Measurements from ENCODE around the gene MSMP. TPM values are rescaled to one million over a fixed set of nuclear protein-coding genes. Genes with fewer than 3 reads are reported as not detected.

Gene MSMP
- total RNA-seq, 3 donors from 2014 or later = not detected

- intact Hi-C loops (cut with DNase I; ENCODE audit: low total_unique reads) = loop anchor here (5.0 kb wide), 1 partner anchor 601 kb away; no protein-coding TSS in a partner anchor
- Histone ChIP-seq H3K36me3 (no peaks in the 10 kb centered on the region), H3K4me3 (no peak overlapping the region)
These were observed 29.3 kb upstream of the MSMP start for GRCh38 chr9:35783418-35783817.

DNA sequence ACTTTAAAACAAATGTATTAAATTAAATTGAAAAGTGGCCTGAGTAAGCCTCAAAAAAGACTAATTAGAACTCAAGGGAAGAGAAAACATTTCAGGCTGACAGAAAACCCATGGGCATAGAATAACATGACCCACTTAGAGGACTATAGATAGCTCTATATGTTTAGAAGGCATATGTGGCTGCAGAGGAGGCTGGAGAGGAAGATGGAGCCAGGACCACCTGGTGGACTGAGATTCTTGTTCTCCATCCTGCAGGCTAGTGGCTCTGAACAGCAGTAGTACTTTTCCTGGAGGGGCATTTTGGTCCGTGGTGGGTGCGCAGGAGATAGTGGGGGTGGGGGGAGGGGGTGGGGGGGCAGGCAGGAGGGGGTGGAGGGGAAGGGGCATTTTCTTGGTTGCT lies 27.0 kb upstream of the MSMP start:
- H3K27ac ChIP-seq = no peak overlapping the region
- no peak for DNase-seq (ENCODE audit: low spot score in 2 of 2)
- H3K4me3 ChIP-seq = no peak overlapping the region
- no peak for TF ChIP-seq POLR2AphosphoS5 (IDR thresholded peaks at IDR 0.05)
- TF ChIP-seq POLR2A (IDR thresholded peaks at IDR 0.05) = no peak
- TF ChIP-seq CTCF (IDR thresholded peaks at IDR 0.05) = no peak
- no peaks in the 10 kb centered on the region for H3K27me3 ChIP-seq
- H3K36me3 ChIP-seq = no peaks in the 10 kb centered on the region
- intact Hi-C loops (cut with DNase I; ENCODE audit: low total_unique reads) = loop anchor here (5.0 kb wide), 1 partner anchor 599 kb away; no protein-coding TSS in a partner anchor
- H3K9me3 ChIP-seq = no peaks in the 10 kb centered on the region
- H3K4me1 ChIP-seq = no peaks in the 10 kb centered on the region

More at GRCh38 chr9:35783418-35783817, 29.3 kb upstream of the MSMP start:
- Histone ChIP-seq H3K27me3 (no peaks in the 10 kb centered on the region), H3K27ac (no peak overlapping the region), H3K9me3 (no peaks in the 10 kb centered on the region), H3K4me1 (no peaks in the 10 kb centered on the region)
- DNase-seq (ENCODE audit: low spot score in 2 of 2) = no peak
- no peak for TF ChIP-seq POLR2AphosphoS5 (IDR thresholded peaks at IDR 0.05)

- DNase-seq (ENCODE audit: low spot score in 2 of 2) = no peak
- Histone ChIP-seq H3K27ac (no peak overlapping the region), H3K4me3 (no peak overlapping the region), H3K9me3 (no peaks in the 10 kb centered on the region), H3K36me3 (no peaks in the 10 kb centered on the region), H3K27me3 (no peaks in the 10 kb centered on the region), H3K4me1 (no peaks in the 10 kb centered on the region)
- no peak for TF ChIP-seq CTCF (IDR thresholded peaks at IDR 0.05)
- no peak for TF ChIP-seq POLR2A (IDR thresholded peaks at IDR 0.05)
- TF ChIP-seq POLR2AphosphoS5 (IDR thresholded peaks at IDR 0.05) = no peak
- intact Hi-C loops (cut with DNase I; ENCODE audit: low total_unique reads) = no loop called here
These were observed 24.4 kb upstream of the MSMP start for GRCh38 chr9:35778496-35778895.

- Histone ChIP-seq H3K9me3 (no peaks in the 10 kb centered on the region), H3K27ac (no peak overlapping the region), H3K36me3 (no peaks in the 10 kb centered on the region), H3K27me3 (no peaks in the 10 kb centered on the region), H3K4me3 (no peak overlapping the region), H3K4me1 (peaks cover 0 to 8% of the 10 kb centered on the region in 2 donors)
- TF ChIP-seq POLR2A (IDR thresholded peaks at IDR 0.05) = no peak
- intact Hi-C loops (cut with DNase I; ENCODE audit: low total_unique reads) = no loop called here
- DNase-seq (ENCODE audit: low spot score in 2 of 2) = no peak
These were observed 21.9 kb upstream of the MSMP start for GRCh38 chr9:35776018-35776417.

- Histone ChIP-seq H3K36me3 (no peaks in the 10 kb centered on the region), H3K27me3 (no peaks in the 10 kb centered on the region), H3K4me3 (no peak overlapping the region), H3K9me3 (no peaks in the 10 kb centered on the region), H3K4me1 (peaks cover 0 to 15% of the 10 kb centered on the region in 2 donors), H3K27ac (no peak overlapping the region)
- TF ChIP-seq POLR2AphosphoS5 (IDR thresholded peaks at IDR 0.05) (no peak), POLR2A (IDR thresholded peaks at IDR 0.05) (no peak), CTCF (IDR thresholded peaks at IDR 0.05) (no peak)
- no peak for DNase-seq (ENCODE audit: low spot score in 2 of 2)
- intact Hi-C loops (cut with DNase I; ENCODE audit: low total_unique reads) = no loop called here
These were observed 21.0 kb upstream of the MSMP start for GRCh38 chr9:35774907-35775635.

- TF ChIP-seq POLR2AphosphoS5 (IDR thresholded peaks at IDR 0.05) (no peak), CTCF (IDR thresholded peaks at IDR 0.05) (no peak), POLR2A (IDR thresholded peaks at IDR 0.05) (no peak)
- H3K4me3 ChIP-seq = no peak overlapping the region
- H3K27ac ChIP-seq = peak overlapping the region in 1 of 2 donors; percentile 58
- no peaks in the 10 kb centered on the region for H3K27me3 ChIP-seq
- DNase-seq (ENCODE audit: low spot score in 2 of 2) = no peak
- H3K9me3 ChIP-seq = no peaks in the 10 kb centered on the region
- intact Hi-C loops (cut with DNase I; ENCODE audit: low total_unique reads) = no loop called here
- H3K4me1 ChIP-seq = peaks cover 0 to 15% of the 10 kb centered on the region in 2 donors
- no peaks in the 10 kb centered on the region for H3K36me3 ChIP-seq
These were observed 17.9 kb upstream of the MSMP start for GRCh38 chr9:35771943-35772342.
